Measurements from ENCODE around the gene TSPO. TPM values are rescaled to one million over a fixed set of nuclear protein-coding genes. Genes with fewer than 3 reads are reported as not detected.

The TSPO gene
- total and polyA plus RNA-seq, 2 donors from 2014 or later = 134 to 173 TPM

DNA sequence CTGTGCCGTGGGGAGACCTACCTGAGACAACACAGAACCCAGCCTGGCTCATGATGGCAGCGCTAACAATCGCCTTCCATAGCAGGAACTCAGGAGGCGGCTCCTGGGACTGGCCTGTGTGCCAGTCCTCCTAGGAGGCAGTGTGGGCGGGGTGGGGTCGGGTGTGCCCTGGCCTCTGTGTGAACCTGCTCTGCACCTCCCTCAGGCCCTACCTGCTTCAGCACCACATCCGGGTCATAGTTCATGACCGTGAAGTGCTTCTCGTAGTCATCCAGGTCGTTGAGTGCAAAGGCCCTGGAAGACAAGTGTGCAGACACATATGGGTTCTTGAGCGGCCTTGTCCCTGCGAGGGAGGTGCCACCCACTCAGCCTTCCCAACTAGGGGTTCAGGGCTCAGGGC, 20.2 kb downstream of the TSPO start:
- Histone ChIP-seq H3K27ac (ENCODE audit: low read depth in 2 of 2, low read length in 2 of 2) (no peak overlapping the region), H3K9me3 (ENCODE audit: control insufficient read depth in 2 of 3, insufficient read depth in 1 of 3, low read length in 3 of 3) (no peaks in the 10 kb centered on the region), H3K4me3 (ENCODE audit: low read length in 3 of 3) (no peak overlapping the region), H3K9ac (ENCODE audit: low read length in 3 of 3) (no peak overlapping the region), H3K36me3 (ENCODE audit: control insufficient read depth in 2 of 3, insufficient read depth in 3 of 3, low read length in 3 of 3) (peaks cover 0 to 13% (median 4%) of the 10 kb centered on the region in 3 donors), H3K27me3 (ENCODE audit: control insufficient read depth, insufficient read depth, low read length) (no peaks in the 10 kb centered on the region), H3K4me1 (ENCODE audit: control insufficient read depth in 2 of 3, insufficient read depth in 2 of 3, low read depth in 1 of 3, low read length in 3 of 3) (no peaks in the 10 kb centered on the region)
- intact Hi-C loops (cut with DNase I) = no loop called here
- TF ChIP-seq, protein P1, sequence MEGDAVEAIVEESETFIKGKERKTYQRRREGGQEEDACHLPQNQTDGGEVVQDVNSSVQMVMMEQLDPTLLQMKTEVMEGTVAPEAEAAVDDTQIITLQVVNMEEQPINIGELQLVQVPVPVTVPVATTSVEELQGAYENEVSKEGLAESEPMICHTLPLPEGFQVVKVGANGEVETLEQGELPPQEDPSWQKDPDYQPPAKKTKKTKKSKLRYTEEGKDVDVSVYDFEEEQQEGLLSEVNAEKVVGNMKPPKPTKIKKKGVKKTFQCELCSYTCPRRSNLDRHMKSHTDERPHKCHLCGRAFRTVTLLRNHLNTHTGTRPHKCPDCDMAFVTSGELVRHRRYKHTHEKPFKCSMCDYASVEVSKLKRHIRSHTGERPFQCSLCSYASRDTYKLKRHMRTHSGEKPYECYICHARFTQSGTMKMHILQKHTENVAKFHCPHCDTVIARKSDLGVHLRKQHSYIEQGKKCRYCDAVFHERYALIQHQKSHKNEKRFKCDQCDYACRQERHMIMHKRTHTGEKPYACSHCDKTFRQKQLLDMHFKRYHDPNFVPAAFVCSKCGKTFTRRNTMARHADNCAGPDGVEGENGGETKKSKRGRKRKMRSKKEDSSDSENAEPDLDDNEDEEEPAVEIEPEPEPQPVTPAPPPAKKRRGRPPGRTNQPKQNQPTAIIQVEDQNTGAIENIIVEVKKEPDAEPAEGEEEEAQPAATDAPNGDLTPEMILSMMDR (IDR thresholded peaks at IDR 0.05; ENCODE audit: borderline replicate concordance, extremely low read depth, insufficient read depth) = no peak
- DNase-seq (peak in 1 of 5 donors; percentile 59), FAIRE-seq (no peak)

DNA sequence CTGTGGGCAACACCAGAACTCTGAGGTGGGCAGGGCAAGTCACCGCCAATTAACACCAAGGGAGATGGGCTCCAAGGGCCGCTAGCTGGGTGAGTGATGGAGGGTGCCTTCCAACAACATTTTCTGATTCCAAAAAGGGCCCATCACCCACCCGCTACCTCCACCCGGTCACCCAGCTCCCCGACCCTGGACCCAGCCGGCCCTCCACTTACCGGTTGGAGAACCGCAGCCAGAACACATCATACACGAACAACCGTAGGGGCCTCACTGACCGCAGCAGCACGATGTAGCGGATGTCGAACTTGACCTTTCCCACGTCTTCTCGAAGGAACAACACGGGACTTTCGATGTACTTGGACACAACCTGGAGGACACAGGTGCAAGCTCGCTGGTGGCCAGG, 20.8 kb downstream of the TSPO start:
- intact Hi-C loops (cut with DNase I) = no loop called here
- H3K4me3 ChIP-seq (ENCODE audit: low read length in 3 of 3) = no peak overlapping the region
- no peaks in the 10 kb centered on the region for H3K9me3 ChIP-seq (ENCODE audit: control insufficient read depth in 2 of 3, insufficient read depth in 1 of 3, low read length in 3 of 3)
- FAIRE-seq (no peak), DNase-seq (peak in 1 of 5 donors; percentile 48)
- no peak overlapping the region for H3K27ac ChIP-seq (ENCODE audit: low read depth in 2 of 2, low read length in 2 of 2)
- no peaks in the 10 kb centered on the region for H3K4me1 ChIP-seq (ENCODE audit: control insufficient read depth in 2 of 3, insufficient read depth in 2 of 3, low read depth in 1 of 3, low read length in 3 of 3)
- H3K9ac ChIP-seq (ENCODE audit: low read length in 3 of 3) = no peak overlapping the region
- no peaks in the 10 kb centered on the region for H3K27me3 ChIP-seq (ENCODE audit: control insufficient read depth, insufficient read depth, low read length)
- TF ChIP-seq, protein P1 (IDR thresholded peaks at IDR 0.05; ENCODE audit: borderline replicate concordance, extremely low read depth, insufficient read depth) = no peak
- H3K36me3 ChIP-seq (ENCODE audit: control insufficient read depth in 2 of 3, insufficient read depth in 3 of 3, low read length in 3 of 3) = peaks cover 0 to 13% (median 4%) of the 10 kb centered on the region in 3 donors

DNA sequence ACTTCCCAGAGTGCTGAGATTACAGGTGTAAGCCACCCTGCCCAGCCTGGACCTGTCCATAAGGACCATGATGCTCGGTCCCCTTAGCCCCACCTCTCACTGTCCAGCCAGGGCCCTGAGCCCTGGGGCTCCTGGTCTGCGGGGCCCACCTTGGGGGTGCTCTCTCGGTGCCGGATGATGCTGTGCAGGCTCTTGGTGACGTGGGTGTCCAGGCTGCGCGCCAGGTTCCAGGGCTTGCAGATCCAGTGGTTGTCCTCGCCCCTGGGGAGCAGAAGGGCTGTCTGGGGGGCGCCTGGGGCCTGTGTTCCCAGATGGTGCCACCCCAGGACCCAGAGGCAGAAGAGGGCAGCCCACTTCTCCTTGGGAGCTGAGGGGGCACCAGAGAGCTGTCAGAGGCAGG, 22.2 kb downstream of the TSPO start:
- no peaks in the 10 kb centered on the region for H3K4me1 ChIP-seq (ENCODE audit: control insufficient read depth in 2 of 3, insufficient read depth in 2 of 3, low read depth in 1 of 3, low read length in 3 of 3)
- no peak overlapping the region for H3K27ac ChIP-seq (ENCODE audit: low read depth in 2 of 2, low read length in 2 of 2)
- TF ChIP-seq, protein P1 (IDR thresholded peaks at IDR 0.05; ENCODE audit: borderline replicate concordance, extremely low read depth, insufficient read depth) = no peak
- no peak for FAIRE-seq
- DNase-seq = peak in 1 of 5 donors; percentile 61
- H3K4me3 ChIP-seq (ENCODE audit: low read length in 3 of 3) = no peak overlapping the region
- H3K27me3 ChIP-seq (ENCODE audit: control insufficient read depth, insufficient read depth, low read length) = no peaks in the 10 kb centered on the region
- no peak overlapping the region for H3K9ac ChIP-seq (ENCODE audit: low read length in 3 of 3)
- no peaks in the 10 kb centered on the region for H3K9me3 ChIP-seq (ENCODE audit: control insufficient read depth in 2 of 3, insufficient read depth in 1 of 3, low read length in 3 of 3)
- H3K36me3 ChIP-seq (ENCODE audit: control insufficient read depth in 2 of 3, insufficient read depth in 3 of 3, low read length in 3 of 3) = peaks cover 0 to 17% (median 4%) of the 10 kb centered on the region in 3 donors
- intact Hi-C loops (cut with DNase I) = no loop called here

Measured in kidney (tissue), 14 donors.